ENCODE results near the gene RAC3. TPM values are rescaled to one million over a fixed set of nuclear protein-coding genes. Genes with fewer than 3 reads are reported as not detected.
A peak's percentile ranks its signal among the peaks of the same experiment; 100 is the strongest.

RAC3 gene
- total RNA-seq, 1 experiment from 2014 or later = 24.8 TPM

- Histone ChIP-seq H3K36me3 (ENCODE audit: insufficient read depth, low read length, poor library complexity, severe bottlenecking) (peaks cover 43% of the 10 kb centered on the region), H3K9me3 (ENCODE audit: low read depth, low read length, poor library complexity, severe bottlenecking) (no peaks in the 10 kb centered on the region), H3K4me3 (ENCODE audit: low read depth, low read length, poor library complexity, severe bottlenecking) (peak overlapping the region; percentile 96), H3K27ac (ENCODE audit: low read depth, low read length, poor library complexity, severe bottlenecking) (peak overlapping the region; percentile 72), H3K27me3 (replicated peaks; ENCODE audit: insufficient read depth, low read depth, low read length, poor library complexity) (no peaks in the 10 kb centered on the region), H3K4me1 (ENCODE audit: insufficient read depth, low read length, poor library complexity, severe bottlenecking) (peaks cover 9% of the 10 kb centered on the region)
- TF ChIP-seq EZH2 (IDR thresholded peaks at IDR 0.05; ENCODE audit: borderline replicate concordance, low read depth, low read length, poor library complexity, severe bottlenecking) (no peak), CTCF (conservative IDR thresholded peaks at IDR 0.05; ENCODE audit: low read depth, low read length) (no peak)
- POLR2A ChIA-PET (ENCODE audit: low non-redundant PET) = interaction anchor here (0.6 kb wide), 2 partner anchors 37 to 185 kb away, joined by 4 read pairs; no protein-coding TSS in a partner anchor
- intact Hi-C loops (cut with micrococcal nuclease; ENCODE audit: unreplicated experiment) = no loop called here
- CTCF ChIA-PET = interaction anchor here (0.5 to 1.7 kb wide), 2 partner anchors 10 to 13 kb away, joined by 4 to 5 read pairs; partner anchors contain the start of gene DCXR
- DNase-seq (ENCODE audit: low spot score) = no peak
- no TSS peak for BruUV-seq (replicated peaks)
Measured at GRCh38 chr17:82050761-82051641, 19.5 kb downstream of the RAC3 start.

DNA sequence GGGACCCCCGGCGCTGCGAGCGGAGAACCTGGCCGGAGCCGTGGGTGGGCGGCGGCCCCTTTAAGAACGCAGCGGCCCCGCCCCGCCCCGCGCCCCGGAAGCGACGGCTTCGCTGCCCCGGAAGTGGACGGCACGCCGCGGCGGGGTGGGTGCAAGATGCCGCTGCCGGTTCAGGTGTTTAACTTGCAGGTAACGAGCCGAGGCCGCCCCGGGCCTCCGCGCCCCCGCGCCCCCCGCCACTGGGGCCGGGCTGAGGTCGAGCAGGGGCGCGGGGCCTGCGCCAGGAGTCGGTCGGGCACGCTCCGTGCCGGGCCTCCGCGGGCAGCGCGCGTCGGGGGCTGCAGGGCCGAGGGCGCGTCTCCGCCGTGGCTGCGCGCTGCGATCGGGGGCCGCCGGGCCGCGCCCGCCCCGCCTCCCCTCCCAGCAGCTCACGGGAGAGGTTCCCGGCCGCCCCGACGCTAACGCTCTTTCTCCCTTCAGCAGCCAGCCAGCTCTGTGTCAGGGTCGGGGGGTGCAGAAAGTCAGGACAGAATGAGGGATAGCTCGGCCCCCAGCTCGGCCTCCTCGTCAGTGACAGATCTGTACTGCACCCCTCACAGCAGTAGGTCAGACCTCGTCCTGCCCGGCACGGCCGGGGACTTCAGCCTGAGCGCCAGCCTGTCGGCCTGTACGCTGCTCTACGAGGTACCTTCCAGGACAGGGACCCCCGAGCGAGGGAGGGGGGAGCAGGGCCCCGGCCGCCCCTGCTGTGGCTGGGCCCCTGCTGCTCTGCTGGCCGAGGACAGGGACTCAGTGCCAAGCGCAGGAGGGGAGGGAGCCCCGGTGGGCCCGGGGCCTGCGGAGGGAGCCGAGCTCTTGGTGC, 20.5 kb downstream of the RAC3 start, which contains the start of the genes GPS1 and RFNG:
Gene GPS1 (plus strand): TSS at position 123 of the 862 bp plus-strand sequence. CDS start 34 bp downstream, at position 157.
Gene RFNG (minus strand): TSS at position 36 of the 862 bp plus-strand sequence. CDS start 45 bp downstream, outside the sequence.
- H3K4me3 ChIP-seq (ENCODE audit: low read depth, low read length, poor library complexity, severe bottlenecking) = peak within 1 kb of the TSS; percentile 96
- intact Hi-C loops (cut with micrococcal nuclease; ENCODE audit: unreplicated experiment) = no loop called here
- no peaks in the 10 kb centered on the region for H3K27me3 ChIP-seq (replicated peaks; ENCODE audit: insufficient read depth, low read depth, low read length, poor library complexity)
- CTCF ChIA-PET = interaction anchor here (0.5 to 0.6 kb wide), 3 partner anchors 11 to 51 kb away, joined by 3 to 5 read pairs (median 4); no protein-coding TSS in a partner anchor
- H3K27ac ChIP-seq (ENCODE audit: low read depth, low read length, poor library complexity, severe bottlenecking) = peak within 1 kb of the TSS; percentile 73
- no TSS peak for BruUV-seq (replicated peaks)
- H3K9me3 ChIP-seq (ENCODE audit: low read depth, low read length, poor library complexity, severe bottlenecking) = no peaks in the 10 kb centered on the region
- TF ChIP-seq CTCF (conservative IDR thresholded peaks at IDR 0.05; ENCODE audit: low read depth, low read length) (no peak), EZH2 (IDR thresholded peaks at IDR 0.05; ENCODE audit: borderline replicate concordance, low read depth, low read length, poor library complexity, severe bottlenecking) (no peak)
- H3K4me1 ChIP-seq (ENCODE audit: insufficient read depth, low read length, poor library complexity, severe bottlenecking) = peaks cover 9% of the 10 kb centered on the region
- H3K36me3 ChIP-seq (ENCODE audit: insufficient read depth, low read length, poor library complexity, severe bottlenecking) = peaks cover 52% of the 10 kb centered on the region
- DNase-seq (ENCODE audit: low spot score) = peak; percentile 81
- POLR2A ChIA-PET (ENCODE audit: low non-redundant PET) = no interaction called here

DNA sequence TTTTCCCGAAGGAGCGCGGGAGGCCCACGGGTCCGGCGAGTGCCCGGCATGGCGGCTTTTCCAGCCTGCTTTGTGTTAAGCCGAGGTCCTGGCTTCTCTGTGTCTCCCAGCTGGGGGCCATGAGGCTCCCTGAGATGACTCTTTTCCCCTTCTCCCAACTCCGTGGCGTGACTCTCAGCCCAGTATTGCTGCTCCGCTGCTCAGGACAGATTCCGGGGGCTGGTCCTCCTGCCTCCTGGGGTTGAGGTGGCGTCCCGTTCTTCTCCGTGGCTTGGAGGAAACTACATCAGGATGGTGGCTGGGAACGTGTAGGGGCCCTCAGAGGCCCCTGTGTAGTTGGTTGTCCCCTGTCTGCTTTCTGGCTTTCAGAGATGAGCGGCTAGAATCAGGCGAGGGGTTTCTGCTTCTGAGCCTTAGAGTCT, 21.2 kb downstream of the RAC3 start:
- TF ChIP-seq EZH2 (IDR thresholded peaks at IDR 0.05; ENCODE audit: borderline replicate concordance, low read depth, low read length, poor library complexity, severe bottlenecking) = no peak
- no peak for TF ChIP-seq CTCF (conservative IDR thresholded peaks at IDR 0.05; ENCODE audit: low read depth, low read length)
- Histone ChIP-seq H3K27me3 (replicated peaks; ENCODE audit: insufficient read depth, low read depth, low read length, poor library complexity) (no peaks in the 10 kb centered on the region), H3K4me3 (ENCODE audit: low read depth, low read length, poor library complexity, severe bottlenecking) (peak overlapping the region; percentile 96), H3K36me3 (ENCODE audit: insufficient read depth, low read length, poor library complexity, severe bottlenecking) (peaks cover 55% of the 10 kb centered on the region), H3K9me3 (ENCODE audit: low read depth, low read length, poor library complexity, severe bottlenecking) (no peaks in the 10 kb centered on the region), H3K4me1 (ENCODE audit: insufficient read depth, low read length, poor library complexity, severe bottlenecking) (peaks cover 9% of the 10 kb centered on the region), H3K27ac (ENCODE audit: low read depth, low read length, poor library complexity, severe bottlenecking) (peak overlapping the region; percentile 73)
- ChIA-PET POLR2A (ENCODE audit: low non-redundant PET) (no interaction called here), CTCF (interaction anchor here (0.6 kb wide), 1 partner anchor 26 kb away, joined by 5 read pairs; no protein-coding TSS in a partner anchor)
- intact Hi-C loops (cut with micrococcal nuclease; ENCODE audit: unreplicated experiment) = no loop called here
- BruUV-seq (replicated peaks) = no TSS peak
- no peak for DNase-seq (ENCODE audit: low spot score)
